ENCODE measurements around the gene C6orf120.

C6orf120 gene

DNA sequence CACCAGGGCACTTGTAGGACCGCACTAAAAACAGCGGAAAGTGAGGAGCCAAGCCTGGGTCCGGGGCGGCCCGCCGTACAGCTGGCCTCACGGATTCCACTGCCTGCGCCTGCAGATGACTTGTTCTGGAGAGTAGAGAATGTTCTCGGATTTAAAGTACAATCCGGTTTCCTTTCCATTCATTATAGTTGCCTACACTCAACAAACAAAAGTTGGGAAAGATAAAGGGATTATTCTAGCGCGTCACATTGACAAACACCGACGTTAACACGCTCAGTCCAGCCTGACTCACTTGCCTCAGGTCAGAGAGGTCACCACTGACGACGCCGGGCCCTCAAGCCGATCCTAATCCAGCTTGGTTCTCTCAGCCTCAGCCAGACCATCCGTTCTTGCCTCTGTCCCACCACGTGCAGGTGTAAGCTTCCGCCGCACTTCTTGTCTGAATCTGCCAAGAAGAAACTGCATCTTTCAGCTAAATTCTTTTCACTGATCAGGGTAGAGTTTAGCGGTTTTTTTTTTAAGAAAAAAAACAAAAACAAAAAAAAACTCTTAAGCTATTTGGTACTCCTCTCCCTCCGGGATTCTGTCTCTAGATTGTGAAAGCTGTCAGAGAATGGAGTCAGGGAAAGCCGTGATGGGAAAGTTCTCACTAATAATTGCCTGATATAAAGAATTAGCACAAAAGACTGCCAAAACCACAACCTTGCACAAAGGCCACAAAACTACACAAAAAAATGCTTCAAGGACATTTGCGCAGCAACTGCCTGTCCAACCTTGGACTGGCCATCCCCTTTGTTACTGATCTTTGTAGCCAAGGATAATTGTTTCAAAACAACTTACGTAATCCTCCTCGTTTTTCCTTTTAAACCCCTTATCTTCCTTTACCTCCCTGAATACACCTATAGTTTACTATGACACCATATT is 23.5 kb downstream of the C6orf120 start:
- DNase-seq (ENCODE audit: low read depth): no peak

DNA sequence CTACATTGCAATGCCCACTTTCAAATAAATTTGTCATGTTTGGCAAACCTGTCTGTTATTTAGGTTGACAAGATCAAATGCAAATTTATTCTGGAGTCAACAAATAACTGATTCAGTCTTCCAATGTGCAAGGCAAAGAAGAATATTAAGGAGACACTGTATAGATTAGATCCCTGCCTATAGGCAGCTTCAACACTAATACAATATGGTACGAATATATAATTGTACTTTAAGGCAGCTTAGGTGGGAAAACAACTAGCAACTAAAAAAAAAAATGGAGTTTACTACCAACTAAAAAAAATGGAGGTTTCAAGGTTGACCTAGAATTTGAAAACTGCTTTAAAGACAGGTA is 24.1 kb downstream of the C6orf120 start:
- DNase-seq (ENCODE audit: low read depth): no peak

DNA sequence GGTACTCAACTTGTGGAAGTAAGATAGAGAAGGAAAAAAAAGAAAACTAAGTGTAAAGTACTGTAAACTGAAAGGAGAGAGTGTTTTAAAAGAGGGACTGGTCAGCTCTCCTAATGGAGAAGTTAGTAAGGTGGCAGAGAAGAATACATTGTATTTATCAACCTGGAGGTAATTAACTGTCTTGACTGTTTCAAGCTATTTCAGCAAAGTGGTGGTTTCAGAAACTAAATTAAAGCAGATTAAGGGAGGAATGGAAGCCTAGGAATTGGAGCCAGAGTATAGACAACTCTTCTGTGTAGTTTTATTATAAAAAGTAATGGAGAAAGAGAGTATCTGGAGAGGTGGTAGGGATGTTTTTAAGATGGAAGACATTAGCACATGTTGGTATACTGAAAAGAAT is 25.0 kb downstream of the C6orf120 start:
- DNase-seq (ENCODE audit: low read depth): no peak

DNA sequence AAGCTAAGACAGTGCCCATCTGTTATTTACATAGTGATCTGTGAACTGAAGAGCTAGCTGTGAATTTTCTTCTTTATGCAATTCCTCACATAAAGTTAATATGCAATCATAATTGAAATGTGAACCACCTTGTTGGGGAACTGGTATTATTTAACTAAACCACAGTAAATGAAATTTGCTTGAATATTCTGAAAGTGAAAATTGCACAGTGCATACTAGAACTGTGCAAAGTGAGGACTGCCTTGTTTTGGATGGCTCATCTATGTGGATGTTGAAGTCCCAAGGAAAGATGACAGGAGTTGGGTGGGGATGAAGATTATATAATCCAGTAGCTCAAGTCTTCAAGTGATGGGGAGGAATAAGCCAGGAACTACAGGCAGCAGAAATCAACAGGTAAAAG is 28.0 kb downstream of the C6orf120 start:
- DNase-seq (ENCODE audit: low read depth): no peak

DNA sequence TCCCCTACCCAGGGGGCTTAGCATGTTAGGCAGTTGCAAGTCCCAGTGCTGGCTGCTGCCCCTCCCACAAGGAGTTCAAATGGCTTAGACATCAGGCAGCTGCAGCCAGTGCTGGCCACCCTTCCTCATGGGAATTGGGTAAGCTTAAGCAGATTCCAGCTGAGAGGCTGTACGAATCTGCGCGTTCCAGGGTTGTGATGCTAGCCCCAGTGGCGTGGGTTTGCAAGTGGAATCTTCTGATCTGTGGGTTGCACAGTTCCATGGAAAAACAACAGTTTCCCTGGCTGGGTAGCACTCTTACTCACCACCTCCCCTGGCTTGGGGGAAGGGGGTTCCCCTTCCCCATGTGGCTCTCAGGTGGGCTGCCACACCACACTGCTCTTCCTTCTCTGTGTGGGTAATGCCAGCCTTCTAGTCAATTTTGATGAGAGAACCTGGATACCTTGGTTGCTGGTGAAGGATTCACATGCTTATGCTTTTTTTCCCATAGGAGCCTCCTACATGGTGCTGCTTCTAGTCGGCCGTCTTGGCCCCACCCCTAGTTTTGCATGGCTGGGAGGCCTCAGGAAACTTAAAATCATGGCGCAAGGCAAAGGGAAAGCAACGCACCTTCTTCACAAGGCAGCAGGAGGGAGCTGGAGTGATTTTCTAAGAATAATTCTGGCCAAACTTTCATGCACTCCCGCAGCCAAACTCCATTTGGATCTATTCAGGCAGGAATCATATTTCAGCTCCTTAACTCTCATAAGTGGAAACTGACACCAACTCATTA is 36.5 kb downstream of the C6orf120 start:
- no peak for DNase-seq (ENCODE audit: low read depth)

DNA sequence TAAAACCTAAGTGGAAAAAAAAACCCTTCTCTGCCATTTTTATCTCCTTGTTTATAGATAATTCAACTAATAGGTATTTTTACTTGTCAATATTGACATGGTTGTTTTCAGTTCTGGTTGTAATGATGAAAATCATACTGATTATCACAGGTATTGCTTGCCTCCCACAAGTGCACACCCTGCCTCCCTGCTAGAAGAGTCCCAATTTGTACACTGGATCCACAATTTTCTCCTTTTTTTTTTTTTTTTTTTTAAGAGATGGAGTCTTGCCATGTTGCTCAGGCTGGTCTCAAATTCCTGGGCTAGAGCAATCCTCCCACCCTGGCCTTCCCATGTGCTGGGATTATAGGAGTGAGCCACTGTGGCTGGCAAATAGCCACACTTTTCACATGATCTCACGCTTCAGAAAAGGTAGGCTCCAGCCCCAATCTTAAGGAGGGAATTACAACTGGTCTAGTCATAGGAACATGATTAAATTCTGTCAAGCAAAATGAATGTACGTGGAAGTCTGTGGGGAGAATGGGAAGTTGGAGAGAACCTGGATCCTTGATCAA is 37.1 kb downstream of the C6orf120 start:
- no peak for DNase-seq (ENCODE audit: low read depth)

DNA sequence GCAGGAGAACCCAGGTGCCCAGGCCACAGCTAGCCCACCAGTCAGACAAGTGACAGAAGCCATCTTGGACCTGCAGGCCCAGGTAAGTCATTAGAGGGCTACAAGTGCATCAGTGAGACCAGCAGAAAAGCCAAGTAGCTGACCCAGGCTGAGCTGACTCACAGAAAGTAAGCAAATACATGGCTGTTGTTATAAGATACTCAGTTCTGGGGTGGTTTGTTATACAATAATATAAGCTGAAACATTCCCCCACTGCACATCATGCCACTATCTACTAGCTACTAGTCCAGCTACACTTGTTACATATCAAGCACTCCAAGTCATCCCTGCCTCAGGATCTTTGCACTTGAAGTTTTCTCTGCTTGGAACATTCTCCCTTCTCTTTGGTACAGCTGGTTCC is 39.4 kb downstream of the C6orf120 start:
- no peak for DNase-seq (ENCODE audit: low read depth)

DNA sequence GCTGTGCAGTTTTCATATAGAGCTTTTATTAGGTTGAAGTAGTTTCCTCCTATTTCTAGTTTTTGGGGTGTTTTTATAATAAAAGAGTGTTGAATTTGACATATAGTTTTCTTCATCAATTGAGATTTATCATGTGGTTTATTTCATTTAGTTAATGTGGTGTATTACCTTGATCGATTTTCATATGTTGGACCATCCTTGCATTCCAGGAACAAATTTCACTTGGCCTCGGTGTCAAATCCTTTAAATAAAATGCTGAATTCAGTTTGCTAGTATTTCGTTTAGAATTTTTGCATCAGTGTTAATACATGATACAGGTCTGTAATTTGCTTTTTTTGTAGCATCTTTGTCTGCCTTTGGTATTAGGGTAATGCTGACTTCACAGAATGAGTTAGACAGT is 43.5 kb downstream of the C6orf120 start:
- DNase-seq (ENCODE audit: low read depth): no peak

DNA sequence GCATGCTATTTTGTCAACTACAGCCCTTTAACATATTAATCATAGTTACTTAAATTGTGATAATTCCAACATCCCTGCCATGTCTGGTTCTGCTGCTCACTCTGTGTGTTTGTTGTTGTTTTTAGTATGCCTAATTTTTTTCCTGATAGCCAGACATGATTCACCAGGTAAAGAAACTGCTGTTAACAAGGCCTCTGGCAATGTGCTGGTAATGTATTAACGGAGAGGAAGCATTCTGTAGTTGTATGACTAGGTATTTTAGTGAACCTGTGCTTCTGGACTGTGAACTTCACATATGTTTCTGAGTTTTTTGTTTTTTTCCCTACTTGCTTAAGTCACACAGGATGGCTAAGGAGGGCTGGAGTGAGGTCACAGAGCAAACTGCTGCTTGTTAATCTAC is 44.6 kb downstream of the C6orf120 start:
- DNase-seq (ENCODE audit: low read depth): no peak

DNA sequence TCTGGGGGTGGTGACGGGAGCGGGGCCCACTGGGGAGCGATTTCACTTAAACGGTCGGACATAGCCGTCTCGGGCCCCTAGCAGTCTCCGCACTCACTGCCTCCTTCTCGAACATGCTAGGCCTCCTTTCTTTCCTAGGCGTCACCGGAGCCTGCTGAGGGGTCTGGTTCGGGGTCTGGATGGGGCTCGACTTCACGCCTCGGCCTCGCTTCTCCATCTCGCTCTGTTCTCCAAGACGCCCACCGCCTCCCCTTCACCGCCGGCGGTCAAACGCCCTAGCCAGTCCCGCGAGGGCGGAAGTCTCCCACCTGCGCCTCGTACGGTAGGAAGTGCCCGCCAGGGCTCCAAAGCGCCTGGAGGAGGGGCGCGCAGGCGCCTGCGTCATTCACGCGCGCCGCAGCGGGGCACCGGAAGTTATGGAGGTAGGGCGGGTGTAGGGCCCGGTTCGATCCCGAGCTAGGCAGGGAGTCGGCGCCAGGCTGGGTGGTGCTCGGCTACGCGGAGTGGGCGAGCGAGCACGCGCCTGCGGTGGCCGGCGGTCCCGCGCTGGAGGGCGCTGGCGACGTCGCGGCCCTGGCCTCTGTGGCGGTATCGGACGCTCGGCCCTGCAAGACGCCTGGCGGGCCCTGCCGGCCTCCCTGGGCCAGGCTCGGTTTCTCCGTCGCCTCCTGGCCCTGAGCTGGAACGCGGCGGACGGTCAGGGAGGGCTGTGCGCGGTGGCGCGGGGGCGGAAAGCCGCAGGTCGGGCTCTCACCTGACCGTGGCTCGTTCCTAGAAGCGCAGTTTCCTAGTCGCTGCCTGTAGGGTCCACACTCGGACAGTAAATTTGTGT is 49.5 kb downstream of the C6orf120 start, which contains the start of the genes DYNLT2 and ERMARD:
Gene DYNLT2, minus strand, starts transcription at position 331 of the 832 bp plus-strand sequence. Its CDS starts 114 bp downstream, at position 217.
Gene ERMARD, plus strand, starts transcription at position 381 of the 832 bp plus-strand sequence. Its CDS starts 36 bp downstream, at position 417.
- DNase-seq (ENCODE audit: low read depth): peak; percentile 90

DNA sequence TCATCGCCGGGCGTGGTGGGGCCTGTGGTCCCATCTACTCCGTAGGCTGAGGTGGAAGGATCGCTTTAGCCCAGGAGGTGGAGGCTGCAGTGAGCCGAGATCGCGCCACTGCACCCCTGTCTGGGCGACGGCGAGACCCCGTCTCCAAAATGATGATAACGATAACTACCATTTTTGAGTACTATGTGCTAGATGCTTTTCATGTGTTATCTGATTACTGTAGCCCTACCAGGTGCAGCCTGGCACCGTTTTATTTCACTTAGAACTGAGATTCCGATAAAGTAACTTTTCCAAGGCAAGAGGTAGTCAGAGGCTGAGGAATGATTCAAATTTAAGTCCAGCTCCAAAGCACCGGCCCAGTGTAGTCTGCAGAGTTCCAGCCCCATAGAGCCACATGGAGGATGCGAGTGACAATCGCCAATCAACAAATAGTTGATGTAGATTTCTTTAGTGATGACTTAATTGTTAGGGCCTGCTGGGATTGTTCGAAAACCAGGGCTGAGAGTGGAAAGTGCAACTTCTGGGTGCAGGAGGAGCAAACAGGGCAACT is 50.2 kb downstream of the C6orf120 start:
- DNase-seq (ENCODE audit: low read depth): no peak

All from stimulated activated CD8-positive, alpha-beta memory T cell treated with anti-CD3 and anti-CD28 coated beads, Interleukin-15, amount 100 ng/mL, for 1 hour (primary cell).